ENCODE measurements around the gene ZNF362.
"Not testable (repeated sequence)": the region's sequence is repeated elsewhere in the genome, so short reads cannot be mapped to it uniquely, and the experiment has no call there.

The ZNF362 gene, protein sequence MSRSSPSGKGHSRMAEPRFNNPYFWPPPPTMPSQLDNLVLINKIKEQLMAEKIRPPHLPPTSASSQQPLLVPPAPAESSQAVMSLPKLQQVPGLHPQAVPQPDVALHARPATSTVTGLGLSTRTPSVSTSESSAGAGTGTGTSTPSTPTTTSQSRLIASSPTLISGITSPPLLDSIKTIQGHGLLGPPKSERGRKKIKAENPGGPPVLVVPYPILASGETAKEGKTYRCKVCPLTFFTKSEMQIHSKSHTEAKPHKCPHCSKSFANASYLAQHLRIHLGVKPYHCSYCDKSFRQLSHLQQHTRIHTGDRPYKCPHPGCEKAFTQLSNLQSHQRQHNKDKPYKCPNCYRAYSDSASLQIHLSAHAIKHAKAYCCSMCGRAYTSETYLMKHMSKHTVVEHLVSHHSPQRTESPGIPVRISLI

DNA sequence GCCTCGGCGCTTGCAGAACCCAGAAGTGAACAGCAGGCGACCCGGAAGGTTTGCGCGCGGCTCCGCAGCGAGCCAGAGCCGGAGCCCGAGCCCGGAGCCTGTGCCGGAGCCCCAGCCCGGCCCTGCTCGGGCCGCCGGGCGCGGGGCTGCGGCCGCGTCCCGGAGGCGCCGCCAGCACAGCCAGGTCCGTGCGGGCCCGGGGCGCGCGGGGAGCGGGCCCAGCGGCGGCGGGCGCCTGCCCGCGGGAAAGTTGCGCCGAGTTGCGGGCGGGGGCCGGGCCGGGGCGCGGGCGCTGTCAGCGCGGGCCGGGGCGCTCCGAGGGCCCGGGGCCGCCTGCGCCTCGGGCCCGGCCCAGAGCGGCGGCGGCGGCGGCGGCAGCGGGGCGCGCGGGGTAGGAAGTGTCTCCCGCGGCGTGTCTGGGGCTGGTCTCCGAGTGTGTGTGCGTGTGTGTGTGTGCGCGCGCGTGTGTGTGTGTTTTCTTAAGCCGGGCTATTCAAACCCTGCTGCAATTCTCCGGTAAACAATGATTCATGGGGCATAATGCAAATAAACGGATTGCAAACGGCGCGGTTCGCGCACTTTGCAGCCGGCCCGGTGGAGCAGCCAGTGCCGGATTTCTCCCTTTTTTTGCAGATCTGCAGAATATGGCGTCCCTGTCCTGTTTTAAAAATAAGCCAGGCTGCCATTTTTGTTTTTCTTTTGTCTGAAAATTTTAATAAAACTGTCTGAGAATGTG is at the start of gene ZNF362:
Gene ZNF362, plus strand, starts transcription at position 22 of the 736 bp plus-strand sequence. CDS start 14,083 bp downstream, outside the sequence.
- DNase-seq (ENCODE audit: low read depth, low spot score) = peak; percentile 89

DNA sequence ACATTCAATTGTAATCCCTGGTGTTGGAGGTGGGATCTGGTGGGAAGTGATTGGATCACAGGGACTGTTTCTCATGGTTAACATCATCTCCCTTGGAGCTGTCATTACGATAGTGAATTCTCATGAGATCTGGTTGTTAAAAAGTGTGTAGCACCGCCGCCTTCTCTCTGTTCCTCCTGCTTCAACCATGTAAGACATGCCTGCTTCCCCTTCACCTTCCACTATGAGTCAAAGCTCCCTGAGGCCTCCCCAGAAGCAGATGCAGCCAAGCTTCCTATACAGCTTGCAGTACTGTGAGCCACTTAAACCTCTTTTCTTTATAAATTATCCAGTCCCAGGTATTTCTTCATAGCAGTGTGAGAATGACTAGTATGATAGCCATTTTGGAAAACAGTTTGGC is 44.3 kb upstream of the ZNF362 start:
- no peak for DNase-seq (ENCODE audit: low read depth, low spot score)

DNA sequence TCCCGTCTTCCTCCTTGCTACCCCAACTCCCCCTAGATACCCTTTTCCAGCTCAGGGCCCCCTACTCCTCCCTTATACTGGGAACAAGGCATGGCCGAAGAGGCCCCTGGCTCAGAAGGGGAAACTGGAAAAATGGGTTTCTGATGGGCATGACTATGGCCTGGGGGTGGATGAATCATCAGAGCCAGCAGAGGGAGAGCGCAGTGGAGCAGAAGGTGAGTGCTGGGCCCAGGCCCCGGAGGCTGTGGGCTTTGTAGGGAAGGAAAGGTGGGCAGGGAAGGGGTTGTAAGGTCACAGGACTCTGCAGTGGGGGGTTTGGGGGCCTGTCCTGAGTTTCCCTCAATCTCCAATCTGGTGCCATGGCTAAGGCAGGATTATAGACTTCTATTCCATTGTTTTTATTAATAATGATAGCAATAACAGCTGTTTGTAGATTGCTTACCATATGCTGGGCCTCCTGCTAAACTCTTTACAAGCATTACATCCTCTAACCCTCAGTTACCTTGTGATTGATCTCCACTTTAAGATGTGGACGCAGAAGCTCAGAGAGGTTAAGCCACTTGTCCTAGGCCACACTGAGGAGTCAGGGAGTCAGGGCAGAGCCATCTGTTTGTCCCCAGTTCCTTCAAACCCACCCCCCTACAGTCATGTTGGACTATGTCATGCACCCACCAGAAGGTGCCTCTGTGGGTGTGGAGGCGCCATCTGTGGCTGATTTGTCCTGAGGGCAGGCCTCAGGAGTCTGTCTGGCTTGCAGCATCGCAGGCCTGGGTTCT is 36.2 kb upstream of the ZNF362 start:
- peak; percentile 62 for DNase-seq (ENCODE audit: low read depth, low spot score)

DNA sequence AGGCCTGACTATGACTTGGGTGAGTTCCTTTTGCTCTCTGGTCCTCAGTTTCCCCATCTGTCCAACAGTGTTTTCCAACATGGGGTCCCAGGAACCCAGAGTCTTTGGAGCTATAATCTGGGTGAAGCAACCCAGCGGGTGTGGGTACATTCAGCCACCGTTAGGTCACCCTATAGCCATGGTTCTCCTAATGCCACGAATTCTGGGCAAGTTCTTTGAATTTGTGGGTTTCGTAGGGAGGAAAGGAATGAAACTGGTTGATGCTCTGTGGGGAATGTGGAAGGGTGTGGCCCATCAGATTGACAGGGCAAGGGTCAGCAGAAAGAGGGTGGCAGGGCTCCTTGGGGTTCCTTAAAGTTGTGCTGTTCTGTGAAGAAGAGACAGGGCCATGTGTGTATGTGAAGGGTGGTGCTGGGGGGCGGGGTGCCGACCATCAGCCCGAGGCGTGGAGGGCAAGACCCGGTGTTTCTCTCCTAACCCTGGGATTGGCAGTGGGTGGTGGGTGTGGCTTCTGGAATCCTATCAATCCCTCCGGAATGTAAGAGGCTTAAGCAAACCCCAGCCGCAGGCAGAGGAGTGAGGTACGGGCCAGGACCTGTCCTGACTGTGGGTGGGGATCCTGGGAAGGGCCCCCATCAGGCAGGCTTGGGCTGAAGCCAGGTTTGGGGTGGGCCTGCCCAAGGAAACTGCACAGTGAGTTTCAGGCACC is 35.5 kb upstream of the ZNF362 start:
- peak; percentile 48 for DNase-seq (ENCODE audit: low read depth, low spot score)

DNA sequence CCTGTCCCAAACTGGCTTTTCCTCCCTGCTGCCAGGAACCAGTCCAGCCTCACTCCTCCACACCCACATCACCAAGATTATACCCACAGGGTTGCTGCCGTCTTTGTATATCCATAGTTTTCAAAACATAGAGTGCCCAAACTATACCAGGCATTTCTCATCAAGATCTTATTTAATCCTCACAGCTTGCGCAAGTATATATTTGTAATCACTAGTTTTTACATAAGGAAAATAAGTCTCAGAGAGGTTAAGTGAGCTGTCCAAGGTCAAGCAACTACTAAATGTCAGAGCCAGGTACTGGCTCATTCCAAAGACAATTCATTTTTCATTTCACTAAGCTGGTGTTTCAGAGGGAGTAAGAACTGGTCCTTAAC is 34.9 kb upstream of the ZNF362 start:
- DNase-seq (ENCODE audit: low read depth, low spot score) = no peak

DNA sequence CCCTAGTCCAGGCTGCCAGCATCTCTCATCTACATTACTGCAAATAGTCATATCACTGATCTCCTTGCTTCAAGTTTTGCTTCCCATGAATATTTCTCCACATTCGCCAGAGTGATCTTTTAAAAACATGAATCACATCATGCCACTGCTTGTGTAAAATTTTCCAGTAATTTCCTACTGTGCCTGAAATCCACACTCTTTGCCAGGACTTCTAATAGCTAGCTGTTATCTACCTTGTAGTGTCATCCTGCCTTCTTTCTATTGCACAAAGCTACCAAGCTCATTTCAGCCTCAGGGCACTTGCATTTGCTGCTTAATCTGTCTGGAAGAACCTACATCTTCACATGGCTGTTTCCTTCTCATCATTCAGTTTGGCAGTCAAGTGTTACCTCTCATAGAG is 33.9 kb upstream of the ZNF362 start:
- DNase-seq (ENCODE audit: low read depth, low spot score) = no peak

DNA sequence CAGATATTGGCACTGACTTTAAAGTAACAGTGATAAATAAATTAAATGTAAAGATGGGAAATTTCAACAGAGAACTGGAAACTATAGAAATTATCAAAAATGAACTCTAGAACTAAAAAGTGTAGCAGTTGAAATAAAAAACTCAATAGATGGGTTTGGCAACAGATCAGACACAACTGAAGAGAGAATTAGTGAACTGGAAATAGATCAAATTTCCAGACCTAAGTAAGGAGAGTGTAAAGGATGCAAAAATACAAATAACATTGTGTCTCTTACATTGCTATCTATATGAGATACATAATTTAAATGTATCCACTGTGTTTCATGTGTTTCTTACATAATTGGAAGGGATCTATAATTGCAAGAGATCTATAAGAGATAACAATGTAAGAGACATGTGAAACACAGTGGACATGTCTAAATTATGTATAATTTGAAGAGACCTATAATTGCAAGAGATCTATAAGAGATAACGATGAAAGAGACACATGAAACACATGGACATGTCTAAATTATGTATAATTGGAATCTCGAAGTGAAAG is 32.1 kb upstream of the ZNF362 start:
- no peak for DNase-seq (ENCODE audit: low read depth, low spot score)

DNA sequence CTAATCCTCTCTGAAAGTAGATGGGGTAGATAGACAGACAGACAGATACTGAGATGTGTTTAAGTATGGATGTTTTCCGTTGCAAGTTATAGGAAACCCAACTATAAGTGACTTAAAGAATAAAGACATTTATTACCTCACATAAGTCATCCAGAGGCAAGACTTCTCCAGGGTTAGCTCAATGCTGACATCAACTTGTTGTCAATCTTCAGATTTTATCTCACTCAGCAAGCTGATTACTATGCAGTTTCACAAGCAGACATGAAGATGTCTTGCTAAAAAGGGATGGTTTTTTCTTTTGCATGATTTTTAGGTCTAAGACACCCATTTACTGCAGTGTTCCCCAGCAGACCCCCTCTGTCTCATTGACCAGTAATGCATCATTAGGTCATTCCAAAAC is 30.7 kb upstream of the ZNF362 start:
- no peak for DNase-seq (ENCODE audit: low read depth, low spot score)

DNA sequence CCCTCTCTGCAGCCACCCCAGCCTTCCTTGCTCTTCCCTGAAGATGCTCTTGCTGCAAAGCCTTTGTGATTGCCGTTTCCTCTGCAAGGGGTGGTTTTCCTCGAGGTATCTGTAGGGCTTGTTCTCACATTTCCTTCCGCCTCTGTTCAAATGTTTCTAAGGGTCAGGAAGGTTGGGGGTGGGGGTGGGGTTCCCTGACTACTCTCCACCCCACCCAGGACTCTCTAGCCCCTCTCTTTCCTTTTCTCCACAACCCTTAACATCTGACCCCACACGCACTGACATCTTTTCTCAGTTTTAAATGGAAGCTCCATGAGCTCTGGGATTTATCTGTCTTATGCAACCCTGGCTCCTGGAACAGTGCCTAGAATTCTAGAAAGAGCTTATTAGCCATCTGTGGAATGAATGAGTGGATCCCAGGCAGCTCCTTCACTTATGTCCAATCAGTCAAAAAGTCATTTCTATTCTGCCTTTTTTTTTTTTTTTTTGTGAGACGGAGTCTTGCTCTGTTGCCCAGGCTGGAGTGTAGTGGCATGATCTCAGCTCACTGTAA is 27.3 kb upstream of the ZNF362 start:
- peak; percentile 71 for DNase-seq (ENCODE audit: low read depth, low spot score)

DNA sequence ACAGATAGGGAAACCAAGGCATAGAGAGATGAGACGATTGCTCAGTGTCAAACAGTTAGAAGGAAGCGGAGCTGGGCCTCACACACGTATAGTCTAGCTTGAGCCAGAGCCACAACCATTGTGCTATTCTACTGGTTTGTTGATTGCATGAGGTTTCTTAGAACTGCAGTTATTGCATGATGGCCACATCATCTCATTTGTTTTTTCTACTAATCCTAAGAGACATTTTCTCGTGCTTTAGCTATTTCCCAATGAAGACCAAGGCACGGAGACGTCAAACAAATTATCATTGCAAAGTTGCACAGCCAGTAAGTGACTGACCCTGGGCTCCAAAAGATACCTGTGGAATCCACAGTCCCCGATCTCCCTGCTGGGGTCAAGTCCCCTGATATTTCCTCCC is 25.1 kb upstream of the ZNF362 start:
- no peak for DNase-seq (ENCODE audit: low read depth, low spot score)

DNA sequence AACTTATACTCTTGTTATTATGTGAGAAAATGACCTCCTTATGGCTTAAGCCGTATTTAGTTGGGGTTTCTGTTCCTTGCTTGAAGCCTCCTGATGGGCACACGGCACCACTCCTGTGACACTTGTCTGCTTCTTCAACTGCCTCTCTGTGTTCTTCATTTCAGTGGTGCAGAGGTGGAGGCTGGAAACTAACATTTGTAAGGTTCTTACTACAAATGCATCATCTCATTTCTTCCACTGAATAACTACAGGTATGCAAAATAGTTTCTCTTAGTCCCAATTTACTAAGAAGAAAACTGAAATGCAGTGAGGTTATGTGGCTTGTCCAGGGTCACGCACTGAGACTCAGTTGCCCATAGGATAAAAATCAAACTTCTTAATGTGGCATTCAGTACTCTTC is 23.6 kb upstream of the ZNF362 start:
- no peak for DNase-seq (ENCODE audit: low read depth, low spot score)

DNA sequence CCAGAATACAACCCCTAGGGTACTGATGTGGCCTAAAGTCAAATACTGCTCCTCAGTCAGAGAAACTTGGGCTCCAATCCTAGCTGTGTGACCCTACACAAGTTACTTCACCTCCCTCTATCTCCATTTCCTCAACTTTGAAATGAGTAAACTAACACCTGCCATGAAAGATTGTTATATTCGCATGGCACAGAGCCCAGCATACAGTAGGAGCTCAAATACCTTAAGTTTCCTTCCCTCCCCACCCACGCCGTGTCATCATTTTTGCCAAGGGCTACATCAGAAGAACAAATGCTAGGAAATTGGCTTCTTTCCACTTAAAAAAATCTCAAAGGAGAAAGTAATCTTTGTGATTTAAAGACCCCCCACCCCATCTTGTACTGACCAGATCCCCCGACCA is 22.2 kb upstream of the ZNF362 start:
- DNase-seq (ENCODE audit: low read depth, low spot score) = no peak

DNA sequence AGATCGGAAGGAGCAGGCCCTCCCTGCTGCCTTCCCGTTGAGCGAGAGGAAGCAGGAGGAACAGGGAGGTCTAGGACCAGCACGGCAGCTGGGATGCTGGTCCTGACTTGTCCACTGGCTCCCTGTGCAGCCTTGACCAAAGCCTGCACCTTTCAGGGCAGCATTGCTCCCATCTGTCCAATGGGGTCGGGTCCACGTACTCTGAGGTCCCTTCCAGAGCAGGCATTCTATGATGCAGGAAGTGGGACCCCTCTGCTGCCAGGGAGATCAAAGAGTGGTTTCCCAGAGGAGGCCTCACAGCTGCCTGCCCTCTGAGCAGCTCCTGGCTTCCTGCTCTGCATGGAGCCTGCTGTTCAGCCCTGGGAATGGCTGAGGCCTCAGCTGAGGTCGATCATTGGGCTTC is 21.7 kb upstream of the ZNF362 start:
- DNase-seq (ENCODE audit: low read depth, low spot score) = no peak

DNA sequence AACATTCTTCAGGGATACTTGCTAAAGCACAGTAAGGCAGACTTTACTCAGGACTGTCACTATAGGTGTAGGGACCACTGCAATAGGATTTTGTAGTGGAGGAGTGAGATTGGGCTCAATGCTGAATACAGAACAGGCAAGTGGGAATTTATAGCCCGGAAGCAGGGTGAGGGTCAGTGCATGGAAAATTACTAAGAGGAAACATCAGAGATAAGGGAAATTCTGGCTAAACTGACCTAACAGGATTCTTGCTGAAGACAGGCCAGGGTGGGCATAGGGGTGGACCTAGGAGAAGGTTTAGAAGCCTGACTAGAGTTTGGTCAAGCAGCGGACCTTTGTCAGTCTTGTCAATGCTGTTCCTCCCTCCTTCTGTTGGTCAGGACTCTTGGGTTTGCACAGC is 20.8 kb upstream of the ZNF362 start:
- no peak for DNase-seq (ENCODE audit: low read depth, low spot score)

DNA sequence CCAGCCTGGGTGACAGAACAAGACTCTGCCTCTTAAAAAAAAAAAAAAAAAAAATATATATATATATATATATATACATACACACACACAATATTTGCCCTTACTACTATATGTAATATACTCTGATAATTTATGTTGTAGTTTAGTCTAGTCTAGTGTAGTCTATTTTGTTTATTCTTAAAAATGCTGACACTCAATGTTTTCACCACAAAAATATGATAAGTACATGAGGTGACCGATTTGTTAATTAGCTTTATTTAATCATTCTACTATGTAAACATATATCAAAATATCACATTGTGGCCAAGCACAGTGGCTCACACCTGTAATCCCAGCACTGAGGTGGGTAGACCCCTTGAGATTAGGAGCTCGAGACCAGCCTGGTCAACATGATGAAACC is 19.8 kb upstream of the ZNF362 start:
- DNase-seq (ENCODE audit: low read depth, low spot score) = no peak

DNA sequence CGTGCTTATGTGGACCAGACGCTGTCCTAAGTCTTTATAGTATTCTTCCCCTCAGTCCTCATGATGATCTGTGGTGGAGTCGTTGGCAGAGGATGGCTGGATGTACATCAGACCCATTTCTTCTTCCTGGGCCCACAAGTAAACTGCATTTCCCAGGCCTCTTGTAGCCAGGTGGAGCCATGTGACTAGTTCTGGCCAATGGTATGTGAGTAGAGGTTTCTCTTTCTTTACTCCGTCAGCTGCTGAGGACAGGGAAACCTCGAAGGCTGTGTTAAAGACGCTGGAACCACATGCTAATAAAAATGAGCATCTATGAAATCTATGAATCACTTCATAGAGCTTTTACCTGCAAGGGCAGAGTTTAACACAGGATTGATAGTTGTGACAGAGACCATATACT is 18.7 kb upstream of the ZNF362 start:
- DNase-seq (ENCODE audit: low read depth, low spot score) = no peak

DNA sequence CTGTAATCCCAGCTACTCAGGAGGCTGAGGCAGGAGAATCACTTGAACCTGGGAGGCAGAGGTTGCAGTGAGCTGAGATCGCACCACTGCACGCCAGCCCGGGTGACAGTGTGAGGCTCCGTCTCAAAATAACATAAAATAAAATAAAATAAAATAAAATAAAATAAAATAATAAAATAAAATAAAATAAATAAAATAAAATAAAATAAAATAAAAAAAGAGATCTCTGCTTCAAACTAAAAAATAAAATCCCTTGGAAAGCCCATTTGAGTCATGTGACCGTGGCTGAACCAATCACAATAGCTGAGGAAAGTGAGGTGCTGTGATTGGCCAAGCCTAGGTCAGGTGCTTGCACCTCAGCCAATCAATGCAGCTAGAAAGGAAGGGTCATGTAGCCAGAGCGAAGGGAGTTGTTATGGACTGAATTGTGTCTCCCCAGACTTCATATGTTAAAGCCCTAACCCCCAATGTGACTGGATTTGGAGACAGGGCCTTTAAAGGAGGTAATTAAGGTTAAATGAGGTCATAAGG is 18.0 kb upstream of the ZNF362 start:
- DNase-seq (ENCODE audit: low read depth, low spot score) = not testable (repeated sequence)

DNA sequence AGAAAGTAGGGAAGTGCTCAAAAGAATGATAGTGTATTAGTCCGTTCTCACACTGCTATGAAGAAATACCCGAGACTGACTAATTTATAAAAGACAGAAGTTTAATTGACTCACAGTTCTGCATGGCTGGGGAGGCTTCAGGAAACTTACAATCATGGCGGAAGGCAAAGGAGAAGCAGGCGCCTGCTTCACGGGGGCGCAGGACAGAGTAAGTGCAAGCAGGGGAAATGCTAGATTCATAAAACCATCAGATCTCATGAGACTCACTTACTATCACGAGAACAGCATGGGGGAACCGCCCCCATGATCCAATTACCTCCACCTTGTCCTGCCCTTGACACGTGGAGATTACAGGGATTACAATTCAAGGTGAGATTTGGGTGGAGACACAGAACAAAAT is 16.9 kb upstream of the ZNF362 start:
- DNase-seq (ENCODE audit: low read depth, low spot score) = not testable (repeated sequence)

DNA sequence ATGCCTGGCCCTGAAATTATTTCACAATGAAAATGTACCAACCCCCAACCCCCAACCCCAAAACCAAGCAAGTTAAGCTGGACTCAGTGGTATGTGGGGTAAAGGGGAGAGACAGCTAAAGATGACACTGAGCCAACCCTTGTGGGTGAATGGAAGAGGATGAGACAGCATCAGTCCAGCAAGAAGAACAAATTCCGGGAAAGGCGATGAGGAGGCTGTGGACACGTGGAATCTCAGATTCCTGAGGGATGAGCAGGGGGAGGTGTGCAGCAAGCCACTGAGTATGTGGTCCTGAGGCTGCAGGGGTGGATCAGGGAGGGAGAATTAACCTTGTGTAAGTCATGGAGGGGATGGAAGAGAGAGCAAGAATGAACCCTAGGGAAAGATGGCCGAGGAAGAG is 14.4 kb upstream of the ZNF362 start:
- DNase-seq (ENCODE audit: low read depth, low spot score) = no peak

DNA sequence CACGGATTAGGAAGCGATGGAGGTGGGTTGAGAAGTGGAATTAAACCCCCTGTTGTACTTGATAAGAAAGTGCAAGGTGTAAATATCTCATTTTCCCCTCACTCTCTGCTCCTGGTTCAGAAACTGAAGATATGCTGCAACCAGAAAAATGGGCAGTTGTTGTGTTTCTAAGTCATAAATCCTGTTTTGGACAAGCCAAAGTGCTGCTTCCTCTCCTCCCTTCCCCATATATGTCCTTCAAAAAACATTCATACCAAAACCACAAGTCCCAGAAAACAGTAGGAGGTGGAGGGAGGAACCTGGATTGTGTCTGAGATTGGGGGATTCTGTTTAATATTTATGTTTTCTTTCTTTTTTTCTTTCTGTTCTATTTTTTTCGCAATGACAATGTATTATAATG is 13.6 kb upstream of the ZNF362 start:
- no peak for DNase-seq (ENCODE audit: low read depth, low spot score)
